HFFc6 (cell line): ENCODE results near the gene UBTD2. TPM values are rescaled to one million over a fixed set of nuclear protein-coding genes. Genes with fewer than 3 reads are reported as not detected.
A peak's percentile ranks its signal among the peaks of the same experiment; 100 is the strongest.

Experiments used
- DNase-seq: peaks from one replicate; pipeline ENCODE4 v3.0.0-alpha.2; 2018
- H3K27ac Mint-ChIP-seq: 2 replicates; pipeline ENCODE4 v1.8.0; 2020; ENCODE audit warnings: mild to moderate bottlenecking, mixed read lengths
- H3K27me3 Mint-ChIP-seq: 2 replicates; pipeline ENCODE4 v1.8.0; 2021; ENCODE audit warnings: mild to moderate bottlenecking, moderate library complexity, mixed read lengths; ENCODE audit not compliant: insufficient read depth
- H3K36me3 Mint-ChIP-seq: 2 replicates; pipeline ENCODE4 v1.8.0; 2021; ENCODE audit warnings: low read depth, mixed read lengths
- H3K4me1 Mint-ChIP-seq: 2 replicates; pipeline ENCODE4 v1.8.0; 2020; ENCODE audit warnings: low read depth, mixed read lengths
- H3K4me3 Mint-ChIP-seq: 2 replicates; pipeline ENCODE4 v1.8.0; 2020; ENCODE audit warnings: mild to moderate bottlenecking, moderate library complexity, mixed read lengths
- H3K9me3 Mint-ChIP-seq: 2 replicates; pipeline ENCODE4 v1.8.0; 2020; ENCODE audit warnings: mild to moderate bottlenecking, mixed read lengths
- total RNA-seq, 6 experiments: library from RNA; stranded (reverse); fragmentation: NEBNext Ultra II Directional; extraction: Animal tissue kit (Norgen Biotek cat#: 25700); gene quantifications; 2 replicates in 1 of 6; 3 replicates in 5 of 6; pipeline ENCODE4 v1.2.3, GENCODE V29; 2021
- TF ChIP-seq, protein P1 (sequence below): fragments of 200-600 bp; sonication (generic); IDR thresholded peaks from 2 replicates; pipeline ENCODE4 v1.5.0; 2021; ENCODE audit warnings: antibody characterized with exemption, mild to moderate bottlenecking

UBTD2 gene
- total RNA-seq, 6 experiments from 2014 or later: 15.2 to 19.5 (median 17.7) TPM

DNA sequence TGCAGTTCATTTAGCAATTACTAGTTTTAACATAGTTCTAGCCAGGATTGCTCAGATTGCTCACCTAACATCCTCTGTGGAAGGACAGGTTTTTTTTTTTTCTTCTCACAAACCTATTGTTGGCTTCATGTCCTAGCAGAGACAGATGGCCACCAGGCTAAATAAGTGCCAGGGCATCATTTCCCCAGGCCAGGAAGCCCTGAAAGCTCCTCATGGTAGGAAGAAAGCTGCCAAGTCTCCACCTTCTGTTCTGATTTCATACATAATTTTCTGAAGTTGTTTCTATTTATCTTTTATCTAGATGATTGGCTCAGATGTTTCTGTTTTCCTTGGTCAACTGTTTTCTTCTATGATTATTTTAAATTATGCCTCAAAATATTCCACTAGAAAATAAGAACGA lies 58.6 kb downstream of the UBTD2 start:
- Mint-ChIP-seq H3K4me1 (no peaks in the 10 kb centered on the region), H3K4me3 (no peak overlapping the region), H3K27me3 (no peaks in the 10 kb centered on the region), H3K36me3 (peaks cover 34% of the 10 kb centered on the region), H3K9me3 (no peaks in the 10 kb centered on the region), H3K27ac (no peak overlapping the region; the same call in 1 of the 2 replicates)
- TF ChIP-seq, protein P1, sequence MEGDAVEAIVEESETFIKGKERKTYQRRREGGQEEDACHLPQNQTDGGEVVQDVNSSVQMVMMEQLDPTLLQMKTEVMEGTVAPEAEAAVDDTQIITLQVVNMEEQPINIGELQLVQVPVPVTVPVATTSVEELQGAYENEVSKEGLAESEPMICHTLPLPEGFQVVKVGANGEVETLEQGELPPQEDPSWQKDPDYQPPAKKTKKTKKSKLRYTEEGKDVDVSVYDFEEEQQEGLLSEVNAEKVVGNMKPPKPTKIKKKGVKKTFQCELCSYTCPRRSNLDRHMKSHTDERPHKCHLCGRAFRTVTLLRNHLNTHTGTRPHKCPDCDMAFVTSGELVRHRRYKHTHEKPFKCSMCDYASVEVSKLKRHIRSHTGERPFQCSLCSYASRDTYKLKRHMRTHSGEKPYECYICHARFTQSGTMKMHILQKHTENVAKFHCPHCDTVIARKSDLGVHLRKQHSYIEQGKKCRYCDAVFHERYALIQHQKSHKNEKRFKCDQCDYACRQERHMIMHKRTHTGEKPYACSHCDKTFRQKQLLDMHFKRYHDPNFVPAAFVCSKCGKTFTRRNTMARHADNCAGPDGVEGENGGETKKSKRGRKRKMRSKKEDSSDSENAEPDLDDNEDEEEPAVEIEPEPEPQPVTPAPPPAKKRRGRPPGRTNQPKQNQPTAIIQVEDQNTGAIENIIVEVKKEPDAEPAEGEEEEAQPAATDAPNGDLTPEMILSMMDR: no peak
- DNase-seq: no peak

DNA sequence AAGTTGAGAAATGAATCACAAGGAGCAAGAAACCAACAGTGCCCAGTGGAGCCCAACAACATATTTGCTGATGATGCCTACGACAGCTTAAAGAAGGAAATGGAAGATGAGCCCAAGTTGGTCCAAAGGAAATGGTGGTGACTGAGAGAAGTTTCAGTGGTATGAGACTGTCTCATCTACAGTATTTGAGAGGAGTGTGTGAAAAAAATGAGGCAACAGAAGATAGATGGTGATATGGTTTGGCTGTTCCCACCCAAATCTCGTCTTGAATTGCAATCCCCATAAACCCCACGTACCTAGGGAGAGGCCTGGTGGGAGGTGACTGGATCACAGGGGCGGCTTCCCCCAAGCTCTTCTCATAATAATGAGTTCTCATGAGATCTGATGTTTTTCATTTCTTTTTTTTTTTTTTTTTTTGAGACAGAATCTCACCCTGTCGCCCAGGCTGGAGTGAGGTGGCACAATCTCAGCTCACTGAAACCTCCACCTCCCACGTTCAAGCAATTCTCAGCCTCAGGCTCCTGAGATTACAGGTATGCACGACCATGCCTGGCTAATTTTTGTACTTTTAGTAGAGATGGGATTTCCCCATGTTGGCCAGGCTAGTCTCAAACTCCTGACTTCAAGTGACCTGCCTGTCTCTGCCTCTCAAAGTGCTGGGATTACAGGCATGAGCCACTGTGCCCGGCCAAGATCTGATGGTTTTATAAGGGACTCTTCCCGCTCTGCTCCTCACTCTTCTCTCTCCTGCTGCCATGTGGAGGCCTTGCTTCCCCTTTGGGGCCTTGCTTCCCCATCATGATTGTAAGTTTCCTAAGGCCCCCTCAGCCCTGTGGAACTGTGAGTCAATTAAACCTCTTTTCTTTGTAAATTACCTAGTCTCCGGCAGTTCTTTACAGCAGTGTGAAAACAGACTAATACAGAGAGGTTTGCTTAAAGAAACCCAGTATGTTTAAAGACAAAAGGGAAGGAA lies 59.4 kb downstream of the UBTD2 start:
- H3K27me3 Mint-ChIP-seq: no peaks in the 10 kb centered on the region
- H3K27ac Mint-ChIP-seq: peak overlapping the region; percentile 7; the same call in 1 of the 2 replicates
- H3K4me3 Mint-ChIP-seq: no peak overlapping the region
- H3K9me3 Mint-ChIP-seq: no peaks in the 10 kb centered on the region
- H3K4me1 Mint-ChIP-seq: no peaks in the 10 kb centered on the region
- TF ChIP-seq, protein P1: no peak
- peaks cover 42% of the 10 kb centered on the region for H3K36me3 Mint-ChIP-seq
- no peak for DNase-seq

DNA sequence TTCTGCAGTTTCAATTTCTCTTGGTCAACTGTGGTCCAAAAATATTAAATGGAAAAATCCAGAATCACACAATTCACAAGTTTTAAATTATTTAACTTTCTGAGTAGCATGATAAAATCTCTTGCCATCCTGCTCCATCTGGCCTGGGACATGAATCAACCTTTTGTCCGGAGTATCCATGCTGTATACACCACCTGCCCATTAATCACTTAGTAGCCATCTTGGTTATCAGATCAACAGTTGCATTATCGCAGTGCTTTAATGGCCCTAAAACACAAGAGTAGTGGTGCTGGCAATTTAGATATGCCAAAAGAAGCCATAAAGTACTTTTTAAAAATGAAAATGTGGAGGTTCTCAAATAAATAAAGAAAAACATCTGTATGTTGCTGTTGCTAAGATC lies 64.3 kb downstream of the UBTD2 start:
- no peaks in the 10 kb centered on the region for H3K9me3 Mint-ChIP-seq
- H3K27ac Mint-ChIP-seq: no peak overlapping the region
- H3K4me1 Mint-ChIP-seq: peaks cover 20% of the 10 kb centered on the region
- no peak for DNase-seq
- peaks cover 58% of the 10 kb centered on the region for H3K36me3 Mint-ChIP-seq
- no peaks in the 10 kb centered on the region for H3K27me3 Mint-ChIP-seq
- no peak overlapping the region for H3K4me3 Mint-ChIP-seq
- TF ChIP-seq, protein P1: no peak

DNA sequence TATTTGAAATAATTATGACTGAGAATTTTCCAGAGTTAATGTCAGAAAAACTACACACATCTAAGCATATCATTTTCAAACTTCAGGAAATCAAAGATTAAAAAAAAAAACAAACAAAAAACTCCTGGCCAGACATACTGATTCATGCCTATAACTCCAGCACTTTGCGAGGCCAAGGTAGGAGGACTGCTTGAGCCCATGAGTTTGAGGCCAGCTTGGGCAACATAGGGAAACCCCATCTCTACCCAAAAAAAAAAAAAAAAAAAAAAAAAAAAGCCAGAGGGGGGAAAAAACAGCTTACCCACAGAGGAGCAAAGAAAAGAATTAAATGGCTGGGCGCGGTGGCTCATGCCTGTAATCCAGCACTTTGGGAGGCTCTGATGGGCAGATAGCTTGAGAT lies 67.2 kb downstream of the UBTD2 start:
- Mint-ChIP-seq H3K36me3 (peaks cover 52% of the 10 kb centered on the region), H3K27me3 (no peaks in the 10 kb centered on the region), H3K27ac (peak overlapping the region; percentile 62), H3K9me3 (no peaks in the 10 kb centered on the region), H3K4me3 (no peak overlapping the region), H3K4me1 (peaks cover 22% of the 10 kb centered on the region)
- no peak for DNase-seq
- TF ChIP-seq, protein P1: no peak

DNA sequence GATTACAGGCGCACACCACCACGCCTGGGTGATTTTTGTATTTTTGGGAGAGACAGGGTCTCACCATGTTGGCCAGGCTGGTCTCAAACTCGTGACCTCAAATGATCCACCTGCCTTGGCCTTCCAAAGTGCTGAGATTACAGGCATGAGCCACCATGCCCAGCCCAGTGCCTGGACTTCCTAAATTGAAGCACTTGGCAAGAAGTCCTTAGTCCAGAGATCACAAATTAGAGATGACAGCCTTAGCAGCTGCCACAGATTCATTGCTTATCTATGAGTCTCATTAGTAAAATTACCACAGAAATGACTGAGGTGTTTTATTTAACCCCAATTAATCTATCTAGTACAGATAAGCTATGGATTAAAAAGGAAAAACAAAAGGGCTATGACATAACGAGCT lies 70.4 kb downstream of the UBTD2 start:
- H3K4me3 Mint-ChIP-seq: no peak overlapping the region
- TF ChIP-seq, protein P1: no peak
- DNase-seq: no peak
- H3K36me3 Mint-ChIP-seq: peaks cover 25% of the 10 kb centered on the region
- H3K4me1 Mint-ChIP-seq: peaks cover 22% of the 10 kb centered on the region
- H3K27ac Mint-ChIP-seq: no peak overlapping the region
- no peaks in the 10 kb centered on the region for H3K9me3 Mint-ChIP-seq
- no peaks in the 10 kb centered on the region for H3K27me3 Mint-ChIP-seq
